ENCODE measurements around the gene LRRC23. TPM values are rescaled to one million over a fixed set of nuclear protein-coding genes. Genes with fewer than 3 reads are reported as not detected.
"Not testable (repeated sequence)": the region's sequence is repeated elsewhere in the genome, so short reads cannot be mapped to it uniquely, and the experiment has no call there.

LRRC23 gene
- 4.6 and 5.7 TPM in 2 replicates for total RNA-seq (2014; rRNA removed; shearing (Covaris generic))

GRCh38 chr12:6904280-6905276 lies at the start of gene LRRC23:
LRRC23 (plus strand) TSS chr12:6904822; CDS start chr12:6905634, 812 bp downstream.
- peak; percentile 82 for DNase-seq
- Histone ChIP-seq H3K36me3 (replicated peaks; ENCODE audit: control insufficient read depth, insufficient read depth, low read length) (no peaks in the 10 kb centered on the region), H3K27me3 (ENCODE audit: control insufficient read depth, insufficient read depth, low read length) (peaks cover 6% of the 10 kb centered on the region; the same call in 1 of the 2 replicates), H3K4me3 (ENCODE audit: insufficient read depth, low read depth, low read length) (peak within 1 kb of the TSS; percentile 40)

DNA sequence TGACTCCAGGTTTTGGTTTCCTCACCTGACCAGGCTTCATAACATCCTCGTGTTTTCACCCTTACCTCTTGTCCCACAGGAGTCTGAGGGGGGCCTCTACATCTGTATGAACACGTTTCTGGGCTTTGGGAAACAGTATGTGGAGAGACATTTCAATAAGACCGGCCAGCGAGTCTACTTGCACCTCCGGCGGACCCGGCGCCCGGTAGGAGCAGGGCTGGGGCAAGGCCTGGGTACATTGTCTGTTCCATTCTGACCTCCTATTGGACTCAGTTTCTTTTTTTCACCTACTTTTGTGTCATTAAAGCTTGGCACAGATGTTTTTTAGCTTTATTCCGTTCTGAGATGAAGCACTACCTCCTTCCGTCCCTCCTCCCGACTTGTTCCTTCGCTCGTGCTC lies 49.3 kb upstream of the LRRC23 start:
- H3K27me3 ChIP-seq (ENCODE audit: control insufficient read depth, insufficient read depth, low read length): no peaks in the 10 kb centered on the region
- H3K4me3 ChIP-seq (ENCODE audit: insufficient read depth, low read depth, low read length): no peak overlapping the region
- no peak for DNase-seq
- H3K36me3 ChIP-seq (replicated peaks; ENCODE audit: control insufficient read depth, insufficient read depth, low read length): peaks cover 29% of the 10 kb centered on the region

DNA sequence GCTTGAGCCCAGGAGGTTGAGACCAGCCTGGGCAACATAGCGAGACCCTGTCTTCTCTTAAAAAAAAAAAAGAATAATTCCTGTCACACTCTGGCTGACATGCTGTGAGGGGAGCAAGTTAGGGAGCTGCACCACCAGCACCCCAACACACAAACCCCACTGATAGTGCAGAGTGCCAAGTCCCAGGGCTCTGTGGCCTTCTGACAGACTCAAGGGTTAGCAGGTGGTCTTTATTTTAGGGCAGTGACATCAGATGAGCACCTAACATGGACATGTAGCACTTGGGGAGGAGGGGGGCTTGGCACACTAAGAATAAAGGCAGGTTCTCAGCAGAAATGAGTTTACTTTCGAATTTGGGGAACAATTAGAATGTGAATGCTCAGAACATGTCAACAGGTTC lies 45.8 kb upstream of the LRRC23 start:
- peaks cover 46% of the 10 kb centered on the region for H3K36me3 ChIP-seq (replicated peaks; ENCODE audit: control insufficient read depth, insufficient read depth, low read length)

DNA sequence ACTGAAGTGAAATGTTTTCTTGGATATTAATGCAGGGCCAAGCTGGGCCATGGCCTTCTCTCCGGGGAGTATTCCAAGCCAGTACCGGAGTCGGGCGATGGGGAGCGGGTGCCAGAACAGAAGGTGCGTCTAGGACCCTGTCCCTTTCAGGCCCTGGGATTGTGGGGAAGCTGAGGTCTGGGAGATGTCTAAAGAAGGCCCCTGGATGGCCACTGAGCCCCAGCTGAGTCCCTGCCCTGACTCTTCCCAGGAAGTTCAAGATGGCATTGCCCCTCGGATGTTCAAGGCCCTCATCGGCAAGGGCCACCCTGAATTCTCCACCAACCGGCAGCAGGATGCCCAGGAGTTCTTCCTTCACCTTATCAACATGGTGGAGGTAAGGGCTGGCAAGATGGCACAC lies 44.5 kb upstream of the LRRC23 start:
- Histone ChIP-seq H3K36me3 (replicated peaks; ENCODE audit: control insufficient read depth, insufficient read depth, low read length) (peaks cover 51% of the 10 kb centered on the region), H3K27me3 (ENCODE audit: control insufficient read depth, insufficient read depth, low read length) (no peaks in the 10 kb centered on the region)

More for the DNA sequence above, 45.8 kb upstream of the LRRC23 start:
- Histone ChIP-seq H3K4me3 (ENCODE audit: insufficient read depth, low read depth, low read length) (no peak overlapping the region), H3K27me3 (ENCODE audit: control insufficient read depth, insufficient read depth, low read length) (no peaks in the 10 kb centered on the region)
- no peak for DNase-seq

GRCh38 chr12:6860942-6861341 lies 43.7 kb upstream of the LRRC23 start:
- no peak for DNase-seq
- H3K27me3 ChIP-seq (ENCODE audit: control insufficient read depth, insufficient read depth, low read length): no peaks in the 10 kb centered on the region
- no peak overlapping the region for H3K4me3 ChIP-seq (ENCODE audit: insufficient read depth, low read depth, low read length)
- peaks cover 49% of the 10 kb centered on the region for H3K36me3 ChIP-seq (replicated peaks; ENCODE audit: control insufficient read depth, insufficient read depth, low read length)

More for the DNA sequence above, 44.5 kb upstream of the LRRC23 start:
- no peak for DNase-seq
- H3K4me3 ChIP-seq (ENCODE audit: insufficient read depth, low read depth, low read length): no peak overlapping the region

- no peak for DNase-seq
- H3K36me3 ChIP-seq (replicated peaks; ENCODE audit: control insufficient read depth, insufficient read depth, low read length): peaks cover 45% of the 10 kb centered on the region
- H3K27me3 ChIP-seq (ENCODE audit: control insufficient read depth, insufficient read depth, low read length): no peaks in the 10 kb centered on the region
- H3K4me3 ChIP-seq (ENCODE audit: insufficient read depth, low read depth, low read length): no peak overlapping the region
These were observed 43.2 kb upstream of the LRRC23 start for GRCh38 chr12:6861391-6861790.

DNA sequence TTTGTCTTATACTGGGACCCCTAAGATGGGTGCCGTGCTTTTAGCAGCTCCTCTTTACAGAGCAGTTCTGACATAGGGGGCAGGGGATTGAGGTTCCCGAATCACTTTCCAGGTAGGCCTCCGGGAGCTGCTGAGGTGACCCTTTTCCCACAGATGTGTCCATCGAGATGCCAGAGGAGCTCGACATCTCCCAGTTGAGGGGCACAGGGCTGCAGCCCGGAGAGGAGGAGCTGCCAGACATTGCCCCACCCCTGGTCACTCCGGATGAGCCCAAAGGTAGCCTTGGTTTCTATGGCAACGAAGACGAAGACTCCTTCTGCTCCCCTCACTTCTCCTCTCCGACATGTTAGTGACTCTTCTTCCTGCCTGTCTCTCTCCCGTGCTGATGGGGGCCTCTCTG lies 41.6 kb upstream of the LRRC23 start:
- Histone ChIP-seq H3K4me3 (ENCODE audit: insufficient read depth, low read depth, low read length) (no peak overlapping the region), H3K36me3 (replicated peaks; ENCODE audit: control insufficient read depth, insufficient read depth, low read length) (peaks cover 31% of the 10 kb centered on the region), H3K27me3 (ENCODE audit: control insufficient read depth, insufficient read depth, low read length) (no peaks in the 10 kb centered on the region)
- DNase-seq: no peak

- Histone ChIP-seq H3K36me3 (replicated peaks; ENCODE audit: control insufficient read depth, insufficient read depth, low read length) (peaks cover 27% of the 10 kb centered on the region), H3K4me3 (ENCODE audit: insufficient read depth, low read depth, low read length) (no peak overlapping the region), H3K27me3 (ENCODE audit: control insufficient read depth, insufficient read depth, low read length) (no peaks in the 10 kb centered on the region)
- no peak for DNase-seq
These were observed 40.9 kb upstream of the LRRC23 start for GRCh38 chr12:6863586-6864321.

- peaks cover 34% of the 10 kb centered on the region for H3K36me3 ChIP-seq (replicated peaks; ENCODE audit: control insufficient read depth, insufficient read depth, low read length)
- not testable (repeated sequence) for DNase-seq
These were observed 39.3 kb upstream of the LRRC23 start for GRCh38 chr12:6865307-6865706.

GRCh38 chr12:6866163-6866919 lies 38.3 kb upstream of the LRRC23 start:
- peak; percentile 81 for DNase-seq
- Histone ChIP-seq H3K4me3 (ENCODE audit: insufficient read depth, low read depth, low read length) (peak overlapping the region; percentile 96), H3K27me3 (ENCODE audit: control insufficient read depth, insufficient read depth, low read length) (no peaks in the 10 kb centered on the region), H3K36me3 (replicated peaks; ENCODE audit: control insufficient read depth, insufficient read depth, low read length) (peaks cover 34% of the 10 kb centered on the region)

More at GRCh38 chr12:6865307-6865706, 39.3 kb upstream of the LRRC23 start:
- not testable (repeated sequence) for H3K4me3 ChIP-seq (ENCODE audit: insufficient read depth, low read depth, low read length); H3K27me3 ChIP-seq (ENCODE audit: control insufficient read depth, insufficient read depth, low read length)

DNA sequence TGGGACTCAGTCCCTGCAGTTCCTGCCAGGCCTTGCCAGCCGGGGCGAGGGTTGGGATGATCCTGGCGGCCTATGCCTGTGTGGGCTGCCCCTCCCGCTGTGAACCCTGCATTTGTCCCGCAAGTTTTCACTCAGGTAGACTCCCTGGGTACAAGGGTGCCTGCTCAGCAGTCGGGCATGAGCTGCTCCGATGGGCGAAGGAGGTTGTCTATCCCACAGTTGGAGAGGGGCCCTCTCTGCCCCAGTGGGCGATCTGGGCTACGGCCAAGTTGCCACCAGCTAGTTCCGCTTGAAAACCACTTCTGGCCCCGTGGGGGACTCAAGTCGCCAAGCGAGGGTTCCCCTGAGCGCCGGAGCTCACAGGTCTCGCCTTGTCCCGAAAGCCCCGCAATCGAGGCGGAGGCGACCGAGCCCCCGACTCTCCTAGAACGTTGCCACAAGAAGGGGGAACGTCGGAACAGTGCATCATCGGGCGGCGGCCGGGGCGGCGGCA lies 37.7 kb upstream of the LRRC23 start:
- H3K4me3 ChIP-seq (ENCODE audit: insufficient read depth, low read depth, low read length): peak overlapping the region; percentile 96
- peak; percentile 78 for DNase-seq
- no peaks in the 10 kb centered on the region for H3K27me3 ChIP-seq (ENCODE audit: control insufficient read depth, insufficient read depth, low read length)
- H3K36me3 ChIP-seq (replicated peaks; ENCODE audit: control insufficient read depth, insufficient read depth, low read length): peaks cover 30% of the 10 kb centered on the region

DNA sequence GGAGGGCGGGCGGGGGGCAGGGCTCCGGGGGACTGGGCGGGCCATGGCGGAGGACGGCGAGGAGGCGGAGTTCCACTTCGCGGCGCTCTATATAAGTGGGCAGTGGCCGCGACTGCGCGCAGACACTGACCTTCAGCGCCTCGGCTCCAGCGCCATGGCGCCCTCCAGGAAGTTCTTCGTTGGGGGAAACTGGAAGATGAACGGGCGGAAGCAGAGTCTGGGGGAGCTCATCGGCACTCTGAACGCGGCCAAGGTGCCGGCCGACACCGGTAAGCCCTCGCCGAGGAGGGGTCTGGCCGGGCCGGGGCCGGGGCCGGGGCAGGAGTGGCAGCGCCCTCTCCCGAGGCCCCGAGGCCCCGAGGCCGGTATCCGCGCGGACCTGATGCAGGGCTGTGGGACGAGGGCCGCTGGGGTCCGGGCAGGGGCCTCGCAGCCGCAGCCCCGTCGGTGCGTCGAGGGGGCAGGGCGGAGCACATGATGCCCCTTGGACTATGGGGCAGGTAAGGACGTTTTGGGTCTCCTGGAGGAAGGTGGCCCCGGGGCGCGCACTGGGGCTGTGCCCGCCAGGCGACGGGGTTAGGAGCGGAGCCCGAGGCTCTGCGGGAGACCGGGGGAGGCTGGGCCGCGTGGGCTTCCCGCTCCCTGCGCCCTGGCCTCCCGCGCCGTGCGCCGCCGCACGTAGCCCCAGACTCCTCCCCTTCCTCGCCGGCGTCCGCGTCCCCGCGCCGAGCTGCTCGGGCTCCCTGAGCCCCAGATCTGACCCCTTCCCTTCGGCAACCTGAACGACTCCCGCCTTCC lies 37.0 kb upstream of the LRRC23 start, which contains the start of gene TPI1:
TPI1 (plus strand) TSS at position 119 of the 798 bp plus-strand sequence; CDS start at position 155, 36 bp downstream.
- H3K36me3 ChIP-seq (replicated peaks; ENCODE audit: control insufficient read depth, insufficient read depth, low read length): peaks cover 29% of the 10 kb centered on the region
- peak; percentile 99 for DNase-seq
- peak within 1 kb of the TSS; percentile 96 for H3K4me3 ChIP-seq (ENCODE audit: insufficient read depth, low read depth, low read length)
- H3K27me3 ChIP-seq (ENCODE audit: control insufficient read depth, insufficient read depth, low read length): no peaks in the 10 kb centered on the region
